GM10847 (cell line): ENCODE results near the gene HOXD11.

Experiments used
- POLR2A ChIP-seq: IDR thresholded peaks from 2 replicates; pipeline ENCODE4 v1.6.1; 2011; ENCODE audit not compliant: insufficient read length; ENCODE audit errors: extremely low read depth

HOXD11 gene

DNA sequence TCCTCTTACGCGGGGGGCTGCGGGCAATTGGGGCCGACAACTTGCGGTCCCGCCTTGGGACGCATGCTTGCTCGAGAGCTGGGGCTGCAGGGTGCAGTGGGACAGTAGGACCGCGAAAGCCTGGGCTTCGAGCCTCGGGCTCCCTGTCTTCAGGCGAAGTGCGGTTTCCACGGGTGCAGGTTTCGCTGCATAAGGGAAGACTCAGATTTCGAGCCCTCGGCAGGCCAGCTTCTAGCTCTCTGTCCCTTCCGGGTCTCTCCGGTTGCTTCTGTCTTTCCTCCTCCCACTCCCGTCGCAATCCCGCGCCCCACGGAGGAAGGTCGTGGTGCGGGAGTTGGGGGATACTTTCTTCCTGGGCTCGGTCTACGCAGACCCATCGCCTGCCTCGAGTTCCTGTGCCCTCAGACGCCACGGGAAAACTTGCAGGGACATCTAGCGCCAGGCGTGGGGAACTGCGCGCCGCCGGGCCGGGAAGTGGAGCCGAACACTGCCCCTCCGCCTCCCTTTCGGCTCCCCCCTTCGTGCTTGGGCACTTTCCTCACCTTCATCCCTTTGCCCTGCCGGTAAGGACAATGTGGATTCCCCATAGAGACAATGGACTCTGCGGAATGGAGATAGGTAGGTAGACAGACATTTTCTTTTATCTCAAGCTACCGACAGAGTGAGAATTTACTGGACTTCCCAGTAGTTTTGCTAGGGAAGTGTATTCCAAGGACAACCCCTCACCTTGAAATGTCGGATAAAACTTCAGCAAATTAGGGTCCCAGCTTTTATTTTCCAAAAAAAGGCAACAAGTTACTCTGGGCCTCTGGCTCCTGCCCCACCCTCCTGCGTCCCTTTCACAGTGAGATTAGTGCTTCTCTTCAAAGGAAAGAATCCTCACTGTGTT lies 18.8 kb upstream of the HOXD11 start:
- no peak for TF ChIP-seq POLR2A

DNA sequence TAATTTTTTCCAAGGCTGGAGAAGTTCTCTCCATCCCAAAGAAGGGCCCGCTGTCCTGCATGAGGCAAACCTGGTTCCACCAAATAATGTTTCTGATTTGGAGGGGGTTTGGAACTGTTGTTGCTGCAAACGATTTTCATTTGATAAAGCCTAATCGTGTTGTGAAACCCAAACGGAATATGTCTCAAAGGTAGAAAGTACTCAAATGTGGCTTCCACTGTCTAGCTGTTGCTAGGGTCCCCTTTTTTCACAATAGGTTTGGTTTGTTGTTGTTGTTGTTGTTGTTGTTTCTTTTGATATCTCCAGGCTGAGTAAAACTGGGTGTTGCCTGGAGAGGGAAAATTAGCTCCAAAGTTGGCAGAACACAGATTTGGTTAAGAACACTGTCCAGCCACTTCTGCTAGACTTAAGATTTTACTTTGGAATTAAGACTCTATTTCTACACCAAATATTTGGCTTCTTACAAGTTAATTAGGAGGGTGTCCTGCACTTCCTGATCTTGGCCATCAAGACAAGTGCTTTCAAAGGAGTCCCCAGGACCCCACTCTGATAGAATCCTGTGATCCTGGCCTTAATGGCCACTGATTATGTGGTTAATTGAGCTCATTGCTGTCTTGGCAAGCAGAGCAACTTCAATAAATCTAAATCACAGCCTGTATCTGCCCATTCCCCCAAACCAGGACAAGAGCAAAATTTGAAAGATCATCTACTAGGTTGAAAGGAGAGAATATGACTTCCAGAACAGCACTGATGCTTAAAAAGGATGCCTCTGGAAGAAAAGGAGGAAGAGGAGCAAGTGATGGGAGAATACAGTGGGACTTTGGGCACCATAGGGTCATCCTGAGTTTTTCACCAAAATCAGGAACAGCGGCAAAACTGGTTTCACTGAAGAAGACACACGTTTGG lies 17.9 kb upstream of the HOXD11 start:
- no peak for TF ChIP-seq POLR2A

DNA sequence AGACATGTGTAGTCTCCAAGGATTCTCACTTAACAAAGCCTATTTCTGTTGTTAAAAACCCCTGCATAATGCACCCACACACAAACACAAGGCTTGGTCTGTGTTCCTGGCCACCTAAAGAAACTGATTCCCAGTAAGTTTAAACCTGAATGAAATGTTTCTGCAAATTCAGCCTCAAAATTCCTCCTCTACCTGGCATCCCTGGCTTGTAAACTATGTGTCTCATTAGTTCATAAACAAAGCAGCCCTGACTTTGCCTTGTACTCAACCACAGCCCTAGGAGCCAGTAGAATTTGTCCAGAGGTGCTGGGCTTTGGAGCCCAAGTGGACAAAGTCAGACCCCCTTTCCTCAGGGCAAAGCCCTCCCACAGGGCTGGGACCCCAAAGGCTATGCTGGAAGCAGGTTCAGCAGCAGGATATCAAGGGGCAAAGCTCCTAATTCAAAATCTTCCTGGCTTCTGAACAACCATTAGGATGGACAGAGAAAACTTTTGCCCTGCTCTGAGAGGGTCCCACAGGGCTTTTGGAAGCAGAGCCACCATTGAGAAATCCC lies 17.2 kb upstream of the HOXD11 start:
- no peak for TF ChIP-seq POLR2A

DNA sequence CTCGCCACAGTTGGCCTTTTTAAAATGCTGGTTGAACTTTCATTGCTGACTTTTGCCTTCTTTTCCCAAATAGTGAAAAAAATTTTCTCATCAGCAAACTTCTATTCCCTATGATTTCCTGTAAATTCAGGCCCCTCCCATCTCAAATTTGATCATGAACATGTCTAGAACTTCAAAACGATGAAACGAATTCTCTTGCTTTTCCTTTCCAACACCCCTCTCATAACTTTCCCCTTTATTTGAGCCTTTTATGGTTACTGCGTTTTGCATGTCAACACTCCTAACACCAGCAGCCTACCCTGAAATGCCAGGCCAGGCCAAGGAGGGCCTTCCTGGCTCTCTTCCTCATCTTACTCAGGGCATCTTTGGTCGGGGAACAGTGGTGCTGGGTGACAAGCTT lies 16.2 kb upstream of the HOXD11 start:
- no peak for TF ChIP-seq POLR2A

DNA sequence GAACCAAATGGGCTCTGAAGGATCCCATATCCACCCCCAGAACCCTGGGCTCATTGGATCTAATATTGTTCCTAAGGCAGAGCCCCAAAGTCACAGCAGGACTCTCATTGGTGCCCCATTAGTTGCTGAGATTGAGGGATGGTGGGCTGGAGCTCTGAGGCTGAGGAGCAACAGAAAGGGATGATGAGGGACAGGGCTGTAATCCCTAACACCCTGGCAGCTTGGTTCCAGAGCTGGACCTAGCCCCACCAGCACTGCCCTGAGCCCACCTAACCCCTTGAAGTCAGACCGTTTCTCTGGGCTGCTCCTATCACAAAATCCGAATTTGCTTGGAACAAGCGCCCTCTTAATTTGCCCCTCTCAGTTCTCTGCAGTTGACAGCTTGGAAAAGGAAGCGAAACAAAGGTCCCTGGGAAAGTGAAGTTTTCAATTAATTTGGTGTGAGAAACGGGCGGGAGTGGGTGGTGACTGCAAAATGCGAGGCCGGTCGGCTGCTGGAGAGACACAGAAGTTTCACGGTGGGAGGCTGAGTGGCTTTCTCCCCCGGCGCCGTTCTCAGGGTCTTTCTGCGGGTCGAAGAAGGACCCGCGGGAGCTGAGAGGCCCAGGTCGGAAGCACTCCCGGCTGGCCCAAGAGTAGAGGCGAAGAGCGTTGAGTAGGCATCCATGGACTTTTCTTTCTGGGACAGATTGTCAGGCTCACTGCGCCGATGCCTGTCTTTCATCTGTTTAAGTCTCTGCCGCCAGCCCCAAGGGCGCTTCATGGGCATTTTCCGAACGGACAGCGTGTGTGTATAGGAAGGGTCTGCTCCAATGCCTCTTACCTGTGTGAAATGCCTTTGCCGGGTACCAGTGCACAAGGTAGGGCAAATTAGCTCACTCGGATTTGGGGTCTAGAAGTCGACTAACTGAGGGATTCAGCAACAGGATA lies 15.5 kb upstream of the HOXD11 start:
- no peak for TF ChIP-seq POLR2A

DNA sequence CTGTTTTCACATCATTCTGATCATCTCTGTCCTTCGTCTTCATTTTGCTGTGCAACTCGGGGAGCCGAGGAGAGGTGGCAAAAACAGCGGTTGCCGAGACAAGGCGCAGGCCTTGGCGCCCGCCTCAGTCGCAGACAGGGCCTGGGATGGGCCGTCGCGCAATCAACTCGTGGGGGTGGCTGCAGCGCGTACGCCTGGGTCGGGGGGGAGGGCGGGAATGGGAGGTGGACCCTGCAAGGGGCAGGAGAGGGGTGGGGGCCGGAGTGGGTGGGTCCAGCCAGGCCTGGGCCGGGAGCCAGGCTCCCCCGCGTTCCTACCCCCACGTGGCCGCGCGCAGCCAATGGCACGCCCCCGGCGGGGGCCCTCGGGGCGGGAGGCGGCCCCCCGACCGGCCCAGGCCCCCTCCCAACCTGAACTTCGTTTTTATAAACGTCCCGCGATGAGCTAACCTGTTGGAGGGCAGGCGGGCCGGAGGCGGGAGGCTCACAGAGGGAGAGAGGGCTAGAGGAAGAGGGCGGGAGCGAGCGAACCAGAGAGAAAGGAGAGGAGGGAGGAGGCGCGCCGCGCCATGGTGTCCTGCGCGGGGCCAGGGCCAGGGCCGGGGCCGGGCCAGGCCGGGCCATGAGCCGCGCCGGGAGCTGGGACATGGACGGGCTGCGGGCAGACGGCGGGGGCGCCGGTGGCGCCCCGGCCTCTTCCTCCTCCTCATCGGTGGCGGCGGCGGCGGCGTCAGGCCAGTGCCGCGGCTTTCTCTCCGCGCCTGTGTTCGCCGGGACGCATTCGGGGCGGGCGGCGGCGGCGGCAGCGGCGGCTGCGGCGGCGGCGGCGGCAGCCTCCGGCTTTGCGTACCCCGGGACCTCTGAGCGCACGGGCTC lies 14.6 kb upstream of the HOXD11 start, which contains the start of gene HOXD13:
Gene HOXD13, plus strand, starts transcription at position 452 of the 875 bp plus-strand sequence. Its CDS starts 170 bp downstream, at position 622.
- no peak for TF ChIP-seq POLR2A

DNA sequence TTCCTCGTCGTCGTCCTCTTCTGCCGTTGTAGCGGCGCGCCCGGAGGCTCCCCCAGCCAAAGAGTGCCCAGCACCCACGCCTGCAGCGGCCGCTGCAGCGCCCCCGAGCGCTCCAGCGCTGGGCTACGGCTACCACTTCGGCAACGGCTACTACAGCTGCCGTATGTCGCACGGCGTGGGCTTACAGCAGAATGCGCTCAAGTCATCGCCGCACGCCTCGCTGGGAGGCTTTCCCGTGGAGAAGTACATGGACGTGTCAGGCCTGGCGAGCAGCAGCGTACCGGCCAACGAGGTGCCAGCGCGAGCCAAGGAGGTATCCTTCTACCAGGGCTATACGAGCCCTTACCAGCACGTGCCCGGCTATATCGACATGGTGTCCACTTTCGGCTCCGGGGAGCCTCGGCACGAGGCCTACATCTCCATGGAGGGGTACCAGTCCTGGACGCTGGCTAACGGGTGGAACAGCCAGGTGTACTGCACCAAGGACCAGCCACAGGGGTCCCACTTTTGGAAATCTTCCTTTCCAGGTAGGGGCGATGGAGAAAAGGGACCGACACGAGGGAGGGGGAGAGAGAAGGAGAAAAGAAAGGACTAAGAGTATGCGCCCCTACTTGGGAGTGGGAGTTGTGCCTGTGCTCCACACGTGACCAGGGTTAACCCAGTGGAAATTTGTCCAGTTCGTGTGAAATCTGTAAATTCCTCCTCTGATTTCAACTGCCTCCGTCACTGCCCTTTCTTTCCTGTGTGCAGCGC lies 13.8 kb upstream of the HOXD11 start:
- TF ChIP-seq POLR2A: no peak

DNA sequence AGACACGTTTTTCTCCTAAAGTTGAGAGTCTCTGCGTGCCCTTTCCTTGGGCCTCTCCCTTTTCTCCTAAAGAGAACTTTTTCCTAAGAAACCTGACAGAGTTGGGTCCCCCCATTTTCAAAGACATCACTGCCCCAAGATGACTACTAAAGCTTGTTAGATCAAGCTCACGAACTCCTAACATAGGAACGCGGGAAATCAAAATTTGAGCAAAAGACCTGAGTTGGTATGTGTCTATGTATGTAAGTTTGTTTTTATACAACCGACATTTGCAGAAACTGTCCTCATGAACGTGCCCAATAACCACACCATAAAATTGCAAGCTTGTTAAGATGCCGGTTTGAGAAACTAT lies 13.2 kb upstream of the HOXD11 start:
- no peak for TF ChIP-seq POLR2A

DNA sequence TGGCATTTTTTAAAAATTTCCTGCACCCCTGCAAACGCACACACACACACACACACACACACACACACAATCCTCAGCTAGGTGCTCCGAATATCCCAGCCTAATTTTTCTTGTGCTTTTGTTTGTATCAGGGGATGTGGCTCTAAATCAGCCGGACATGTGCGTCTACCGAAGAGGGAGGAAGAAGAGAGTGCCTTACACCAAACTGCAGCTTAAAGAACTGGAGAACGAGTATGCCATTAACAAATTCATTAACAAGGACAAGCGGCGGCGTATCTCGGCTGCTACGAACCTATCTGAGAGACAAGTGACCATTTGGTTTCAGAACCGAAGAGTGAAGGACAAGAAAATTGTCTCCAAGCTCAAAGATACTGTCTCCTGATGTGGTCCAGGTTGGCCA lies 12.7 kb upstream of the HOXD11 start:
- no peak for TF ChIP-seq POLR2A

DNA sequence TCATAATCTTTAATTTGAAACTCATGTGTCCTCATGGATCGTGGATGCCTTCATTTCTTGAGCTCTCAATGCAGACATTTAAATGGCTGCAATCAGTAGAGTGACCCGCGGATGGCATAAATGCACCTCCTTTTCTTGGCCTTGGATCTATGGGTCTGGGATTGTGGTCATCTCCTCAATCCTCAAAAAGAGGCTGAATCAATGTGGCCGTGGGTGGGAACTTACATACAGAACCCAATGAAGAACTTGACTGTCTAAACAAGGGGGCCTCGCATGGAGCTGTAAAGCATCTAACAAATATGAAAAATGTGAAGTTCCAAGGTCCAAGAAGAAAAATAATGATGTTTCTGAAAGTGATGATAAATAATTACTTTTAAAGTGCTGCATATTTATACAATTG lies 11.7 kb upstream of the HOXD11 start:
- TF ChIP-seq POLR2A: no peak

DNA sequence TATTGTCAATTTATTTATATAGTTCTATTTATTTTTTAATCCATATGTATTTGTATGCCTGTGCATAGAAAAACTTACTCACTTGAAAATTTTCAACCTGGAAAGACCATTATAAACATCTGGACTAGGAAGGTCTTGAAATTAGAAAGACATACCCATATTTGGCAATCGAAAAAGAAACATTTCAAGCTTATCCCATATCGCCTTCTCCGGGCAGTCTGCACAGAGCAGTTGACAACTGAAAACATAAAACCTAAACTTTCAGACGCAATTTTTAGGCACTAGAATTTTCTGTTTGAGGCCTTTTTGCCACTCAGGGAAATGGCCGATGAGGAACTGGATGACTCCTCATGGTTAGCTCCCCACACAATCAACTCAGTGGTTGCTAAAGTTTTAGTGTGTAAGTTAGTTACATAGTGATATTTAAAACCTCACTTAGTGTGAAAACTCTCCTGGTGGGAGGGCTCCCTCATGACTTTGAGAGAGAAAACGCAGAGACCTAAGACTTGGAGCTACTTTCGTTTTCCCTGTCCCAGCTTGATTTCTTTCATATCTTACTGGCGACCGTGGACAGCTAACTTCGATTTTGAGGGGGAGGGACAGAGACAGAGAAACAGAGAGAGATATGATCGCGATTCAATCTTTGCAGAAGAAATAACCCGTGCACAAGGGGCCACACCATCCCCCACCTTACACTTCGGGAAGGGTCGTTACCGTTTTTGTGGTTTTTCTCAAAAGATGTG lies 10.7 kb upstream of the HOXD11 start:
- no peak for TF ChIP-seq POLR2A
